BLaER1 treated with 17β-estradiol and CSF1 and Interleukin-3, amounts not matched to agents 10 nM and 100 nM (cell line): Measurements from ENCODE around the gene TENM3.

ENCODE experiments used
- H3K27ac ChIP-seq, 11 experiments: shearing (Covaris generic); formaldehyde crosslinking; 2 replicates each; pipeline ENCODE4 v1.8.1; 2022
- H3K27me3 ChIP-seq, 11 experiments: shearing (Covaris generic); formaldehyde crosslinking; 2 replicates each; pipeline ENCODE4 v1.8.1; 2022
- H3K36me3 ChIP-seq, 11 experiments: shearing (Covaris generic); formaldehyde crosslinking; 2 replicates each; pipeline ENCODE4 v1.8.1; 2022
- H3K4me1 ChIP-seq, 10 experiments: shearing (Covaris generic); formaldehyde crosslinking; 2 replicates each; pipeline ENCODE4 v1.8.1; 2022
- H3K4me2 ChIP-seq, 11 experiments: shearing (Covaris generic); formaldehyde crosslinking; 2 replicates each; pipeline ENCODE4 v1.8.1; 2022
- H3K4me3 ChIP-seq, 10 experiments: shearing (Covaris generic); formaldehyde crosslinking; 2 replicates each; pipeline ENCODE4 v1.8.1; 2022
- H3K9ac ChIP-seq, 11 experiments: shearing (Covaris generic); formaldehyde crosslinking; 2 replicates each; pipeline ENCODE4 v1.8.1; 2022
- H3K9me3 ChIP-seq, 11 experiments: shearing (Covaris generic); formaldehyde crosslinking; replicated peaks in 1 of 11; 2 replicates each; pipeline ENCODE4 v1.8.1; 2022
- H4K20me1 ChIP-seq, 11 experiments: shearing (Covaris generic); formaldehyde crosslinking; 2 replicates each; pipeline ENCODE4 v1.8.1; 2022
- Cebpa-rat ChIP-seq, 11 experiments: shearing (Covaris generic); IDR thresholded peaks; 2 replicates each; pipeline ENCODE4 v1.8.1; 2022

Gene TENM3

DNA sequence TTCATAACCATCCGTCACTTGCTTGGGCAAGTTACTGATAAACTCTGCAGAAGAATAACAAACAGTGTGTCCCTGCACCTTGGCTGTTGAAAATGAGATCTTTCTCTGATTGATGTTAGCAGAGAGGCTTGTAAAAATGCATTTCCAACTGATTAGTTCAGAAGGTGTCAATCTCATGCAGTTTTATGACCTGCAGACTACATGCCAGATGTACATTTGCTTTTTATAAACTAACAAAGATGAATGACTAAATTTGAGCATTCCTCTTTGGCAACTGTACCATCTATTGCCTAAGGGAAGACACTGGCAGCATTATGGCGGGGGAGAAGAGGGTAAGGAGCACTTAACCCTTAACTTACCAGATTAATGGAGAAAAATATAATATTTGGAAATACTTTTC is 481.2 kb downstream of the TENM3 start:
- Histone ChIP-seq H3K9ac (no peak overlapping the region), H3K9me3 (no peaks in the 10 kb centered on the region), H3K4me3 (no peak overlapping the region), H3K36me3 (peaks cover 0 to 7% (median 0%) of the 10 kb centered on the region in 11 experiments; a peak in 2 of 22 replicates), H3K4me1 (no peaks in the 10 kb centered on the region), H3K4me2 (no peak overlapping the region), H3K27me3 (no peaks in the 10 kb centered on the region), H3K27ac (no peak overlapping the region), H4K20me1 (no peaks in the 10 kb centered on the region)
- TF ChIP-seq Cebpa-rat (IDR thresholded peaks at IDR 0.05), result no peak

DNA sequence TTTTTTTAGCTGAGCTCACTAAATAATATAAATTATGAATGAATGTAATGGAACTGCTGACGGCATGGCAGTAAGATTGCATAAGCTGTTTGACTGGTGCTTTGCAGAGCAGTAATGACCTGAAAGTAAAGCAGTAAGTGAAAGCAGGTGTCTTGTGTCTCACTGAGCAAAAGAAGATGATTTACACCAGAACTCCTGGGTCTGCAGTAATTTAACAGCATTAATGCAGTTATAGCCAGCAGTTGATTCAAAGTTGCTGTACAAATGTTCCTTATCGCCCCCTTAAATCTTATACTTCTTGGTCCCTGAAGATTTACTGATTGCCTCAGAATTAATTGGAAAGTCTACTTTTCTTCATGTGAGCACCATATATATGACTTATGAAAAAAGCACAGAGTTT is 486.3 kb downstream of the TENM3 start:
- Histone ChIP-seq H3K27me3 (no peaks in the 10 kb centered on the region), H3K4me3 (no peak overlapping the region), H3K36me3 (peaks cover 0 to 31% (median 10%) of the 10 kb centered on the region in 11 experiments; a peak in 7 of 22 replicates), H3K9ac (no peak overlapping the region), H3K27ac (no peak overlapping the region), H4K20me1 (no peaks in the 10 kb centered on the region), H3K4me1 (no peaks in the 10 kb centered on the region), H3K4me2 (no peak overlapping the region), H3K9me3 (no peaks in the 10 kb centered on the region)
- TF ChIP-seq Cebpa-rat (IDR thresholded peaks at IDR 0.05), result no peak

DNA sequence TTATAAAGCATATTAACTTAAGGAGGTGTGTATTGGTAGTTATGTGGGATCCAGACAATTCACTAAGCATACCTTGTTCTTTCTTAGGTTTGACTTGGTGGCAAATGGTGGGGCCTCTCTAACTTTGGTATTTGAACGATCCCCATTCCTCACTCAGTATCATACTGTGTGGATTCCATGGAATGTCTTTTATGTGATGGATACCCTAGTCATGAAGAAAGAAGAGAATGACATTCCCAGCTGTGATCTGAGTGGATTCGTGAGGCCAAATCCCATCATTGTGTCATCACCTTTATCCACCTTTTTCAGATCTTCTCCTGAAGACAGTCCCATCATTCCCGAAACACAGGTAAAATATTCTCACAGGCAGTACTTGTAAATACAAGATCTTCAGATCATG is 487.6 kb downstream of the TENM3 start:
- Histone ChIP-seq H4K20me1 (no peaks in the 10 kb centered on the region), H3K27ac (no peak overlapping the region), H3K36me3 (peaks cover 0 to 31% (median 10%) of the 10 kb centered on the region in 11 experiments; a peak in 8 of 22 replicates), H3K4me2 (no peak overlapping the region), H3K27me3 (no peaks in the 10 kb centered on the region), H3K4me1 (no peaks in the 10 kb centered on the region), H3K9ac (no peak overlapping the region), H3K4me3 (no peak overlapping the region), H3K9me3 (no peaks in the 10 kb centered on the region)
- no peak for TF ChIP-seq Cebpa-rat (IDR thresholded peaks at IDR 0.05)

DNA sequence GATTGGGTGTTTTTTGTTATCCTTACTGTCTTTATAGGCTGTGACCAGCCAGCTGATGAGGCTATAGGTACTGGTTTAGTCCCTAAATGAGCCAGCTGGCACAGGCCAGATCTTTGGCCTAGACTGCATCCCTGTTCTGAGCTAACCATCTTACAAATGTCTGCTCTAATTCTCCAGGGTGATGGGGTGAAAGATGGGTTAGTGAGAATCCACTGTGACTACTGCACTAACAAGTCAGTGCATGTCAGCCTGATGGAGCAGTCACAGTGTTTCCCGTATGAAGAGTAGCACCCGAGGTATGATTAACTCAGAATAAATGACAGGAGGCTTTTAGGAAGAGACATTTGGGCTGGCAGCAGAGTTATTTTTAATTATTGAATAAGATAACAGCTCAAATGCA is 493.0 kb downstream of the TENM3 start:
- Histone ChIP-seq H4K20me1 (no peaks in the 10 kb centered on the region), H3K4me2 (no peak overlapping the region), H3K9me3 (no peaks in the 10 kb centered on the region), H3K27ac (no peak overlapping the region), H3K36me3 (peaks cover 0 to 25% (median 7%) of the 10 kb centered on the region in 11 experiments; a peak in 7 of 22 replicates), H3K9ac (no peak overlapping the region), H3K4me3 (no peak overlapping the region), H3K4me1 (no peaks in the 10 kb centered on the region), H3K27me3 (no peaks in the 10 kb centered on the region)
- TF ChIP-seq Cebpa-rat (IDR thresholded peaks at IDR 0.05), result no peak

DNA sequence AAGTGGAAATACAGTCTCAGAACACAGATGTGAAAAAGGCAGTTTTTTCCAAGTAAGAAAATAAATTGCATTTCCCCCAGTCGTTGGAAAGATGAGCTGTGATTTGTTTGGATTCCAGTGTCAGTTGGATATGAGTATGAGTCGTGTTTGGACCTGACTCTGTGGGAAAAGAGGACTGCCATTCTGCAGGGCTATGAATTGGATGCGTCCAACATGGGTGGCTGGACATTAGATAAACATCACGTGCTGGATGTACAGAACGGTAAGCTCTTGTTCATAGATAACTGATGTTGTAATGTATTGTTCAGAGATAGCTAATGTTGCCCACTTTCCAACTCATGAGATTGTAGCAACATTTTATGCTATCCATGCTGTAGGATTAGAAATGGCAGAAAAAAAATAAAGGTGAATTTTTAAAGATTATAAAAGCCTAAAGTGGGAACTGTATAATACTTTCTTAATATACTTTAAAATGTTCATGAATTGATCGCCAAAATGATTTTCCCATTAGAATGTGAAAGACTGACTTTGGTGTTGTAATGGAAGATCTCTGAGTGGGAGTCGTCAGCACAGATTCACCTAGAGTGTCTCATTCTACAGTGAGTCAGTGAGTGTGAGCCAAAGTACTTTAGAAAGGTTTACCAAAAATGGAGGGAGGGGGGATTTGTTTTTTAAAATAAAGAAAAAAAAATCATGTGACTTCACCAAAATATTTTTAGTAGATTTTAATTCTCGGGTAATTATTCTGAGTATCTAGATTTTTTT is 495.3 kb downstream of the TENM3 start:
- no peak overlapping the region for H3K4me2 ChIP-seq
- peaks cover 0 to 9% (median 3%) of the 10 kb centered on the region in 11 experiments; a peak in 6 of 22 replicates for H3K36me3 ChIP-seq
- H3K27me3 ChIP-seq, result no peaks in the 10 kb centered on the region
- no peaks in the 10 kb centered on the region for H3K4me1 ChIP-seq
- no peak overlapping the region for H3K9ac ChIP-seq
- H4K20me1 ChIP-seq, result no peaks in the 10 kb centered on the region
- no peak overlapping the region for H3K27ac ChIP-seq
- no peaks in the 10 kb centered on the region for H3K9me3 ChIP-seq
- no peak overlapping the region for H3K4me3 ChIP-seq
- TF ChIP-seq Cebpa-rat (IDR thresholded peaks at IDR 0.05), result no peak

- no peaks in the 10 kb centered on the region for H3K4me1 ChIP-seq
- no peaks in the 10 kb centered on the region for H4K20me1 ChIP-seq
- no peak overlapping the region for H3K4me3 ChIP-seq
- peaks cover 1 to 4% (median 3%) of the 10 kb centered on the region in 11 experiments; a peak in 18 of 22 replicates for H3K9me3 ChIP-seq
- no peak overlapping the region for H3K4me2 ChIP-seq
- peaks cover 0 to 21% (median 3%) of the 10 kb centered on the region in 11 experiments; a peak in 8 of 22 replicates for H3K36me3 ChIP-seq
- no peak overlapping the region for H3K27ac ChIP-seq
- no peaks in the 10 kb centered on the region for H3K27me3 ChIP-seq
- TF ChIP-seq Cebpa-rat (IDR thresholded peaks at IDR 0.05), result no peak
- H3K9ac ChIP-seq, result no peak overlapping the region
Measured at GRCh38 chr4:182740256-182740655, 497.1 kb downstream of the TENM3 start.

DNA sequence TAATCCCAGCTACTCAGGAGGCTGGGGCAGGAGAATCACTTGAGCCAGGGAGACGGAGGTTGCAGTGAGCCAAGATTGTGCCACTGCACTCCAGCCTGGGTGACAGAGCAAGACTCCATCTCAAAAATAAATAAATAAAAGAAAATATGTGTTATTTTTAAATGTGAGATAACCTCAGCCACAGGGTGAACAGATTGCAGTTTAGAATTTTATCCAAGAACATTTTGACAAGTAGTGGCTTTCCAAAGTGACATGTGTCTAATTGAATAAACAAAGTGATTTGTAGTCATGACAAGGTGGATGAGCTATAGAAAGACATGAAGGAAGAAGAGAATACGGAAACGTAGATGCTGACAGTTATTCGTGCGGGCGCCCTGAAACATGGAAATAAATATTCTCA is 497.9 kb downstream of the TENM3 start:
- Histone ChIP-seq H3K4me1 (no peaks in the 10 kb centered on the region), H3K27ac (no peak overlapping the region), H3K27me3 (no peaks in the 10 kb centered on the region), H4K20me1 (no peaks in the 10 kb centered on the region), H3K9me3 (peaks cover 9 to 12% (median 11%) of the 10 kb centered on the region in 11 experiments), H3K4me2 (no peak overlapping the region), H3K4me3 (no peak overlapping the region), H3K9ac (no peak overlapping the region), H3K36me3 (peaks cover 0 to 29% (median 8%) of the 10 kb centered on the region in 11 experiments; a peak in 11 of 22 replicates)
- no peak for TF ChIP-seq Cebpa-rat (IDR thresholded peaks at IDR 0.05)

DNA sequence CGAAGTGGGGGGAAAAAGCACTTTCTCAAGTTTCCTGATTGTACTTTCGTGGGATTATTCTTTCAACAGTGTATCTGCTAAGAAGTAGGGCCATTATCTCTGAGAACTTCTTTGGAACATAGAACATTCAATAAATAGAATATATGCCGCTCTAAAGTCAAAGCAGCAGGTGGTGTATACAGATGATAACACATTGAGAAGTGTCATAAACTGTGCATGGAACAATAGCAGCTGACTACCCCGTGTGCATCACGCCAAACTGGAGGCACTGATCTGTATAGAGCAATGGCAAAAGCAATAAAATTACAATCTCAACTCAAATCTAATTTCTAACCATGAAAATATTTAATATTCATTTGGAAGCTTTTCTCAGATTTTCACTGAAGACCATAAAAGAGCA is 498.7 kb downstream of the TENM3 start:
- Histone ChIP-seq H3K27me3 (no peaks in the 10 kb centered on the region), H4K20me1 (no peaks in the 10 kb centered on the region), H3K27ac (no peak overlapping the region), H3K36me3 (peaks cover 0 to 34% (median 13%) of the 10 kb centered on the region in 11 experiments; a peak in 11 of 22 replicates), H3K9me3 (peaks cover 14 to 20% (median 17%) of the 10 kb centered on the region in 11 experiments), H3K4me3 (no peak overlapping the region), H3K4me2 (no peak overlapping the region), H3K4me1 (no peaks in the 10 kb centered on the region), H3K9ac (no peak overlapping the region)
- no peak for TF ChIP-seq Cebpa-rat (IDR thresholded peaks at IDR 0.05)

GRCh38 chr4:182743815-182744214 is 500.6 kb downstream of the TENM3 start:
- Histone ChIP-seq H3K4me3 (no peak overlapping the region), H3K9me3 (peaks cover 14 to 20% (median 17%) of the 10 kb centered on the region in 11 experiments), H3K27ac (no peak overlapping the region), H3K4me2 (no peak overlapping the region), H3K36me3 (peaks cover 0 to 34% (median 13%) of the 10 kb centered on the region in 11 experiments; a peak in 11 of 22 replicates), H3K4me1 (peaks cover 0 to 7% (median 2%) of the 10 kb centered on the region in 10 experiments; a peak in 8 of 20 replicates), H3K27me3 (no peaks in the 10 kb centered on the region), H4K20me1 (no peaks in the 10 kb centered on the region), H3K9ac (no peak overlapping the region)
- TF ChIP-seq Cebpa-rat (IDR thresholded peaks at IDR 0.05), result no peak

GRCh38 chr4:182745237-182745636 is 502.0 kb downstream of the TENM3 start:
- Histone ChIP-seq H3K36me3 (peaks cover 0 to 34% (median 13%) of the 10 kb centered on the region in 11 experiments; a peak in 11 of 22 replicates), H3K4me1 (peaks cover 0 to 14% (median 5%) of the 10 kb centered on the region in 10 experiments; a peak in 8 of 20 replicates), H4K20me1 (no peaks in the 10 kb centered on the region), H3K4me3 (no peak overlapping the region), H3K4me2 (no peak overlapping the region), H3K27ac (no peak overlapping the region), H3K9me3 (peaks cover 14 to 20% (median 17%) of the 10 kb centered on the region in 11 experiments), H3K9ac (no peak overlapping the region), H3K27me3 (no peaks in the 10 kb centered on the region)
- TF ChIP-seq Cebpa-rat (IDR thresholded peaks at IDR 0.05), result no peak
